Spleen (tissue), 7 donors: ENCODE data around the gene RNF126.

Experiments
- CTCF ChIP-seq, 11 experiments: fragments of 200-600 bp in 7 of 11; fragments of 450-650 bp in 4 of 11; sonication (generic) in 4 of 11; IDR thresholded peaks in 8 of 11; conservative IDR thresholded peaks in 3 of 11; 1 replicate in 7 of 11; 2 replicates in 4 of 11; pipeline versions ENCODE4 v1.4.0 to v1.8.0; 2016 to 2021; ENCODE audit warnings: antibody characterized with exemption in 11 of 11, inconsistent platforms in 4 of 11, mild to moderate bottlenecking in 1 of 11
- POLR2A ChIP-seq, 3 donors: fragments of 450-650 bp; IDR thresholded peaks; one replicate each; pipeline ENCODE4 v1.5.1; 2017; ENCODE audit warnings: antibody characterized with exemption in 3 of 3, mild to moderate bottlenecking in 1 of 3
- POLR2AphosphoS5 ChIP-seq, 3 donors: sonication (generic); formaldehyde crosslinking; IDR thresholded peaks; one replicate each; pipeline ENCODE4 v1.5.1; 2017; ENCODE audit warnings: antibody characterized with exemption in 3 of 3
- donor health status: DM: no; HTN: no; CAD: no; lungs with moderate emphysema.
- donor health status: DM: no; HTN: no; CAD: no.
- donor health status: DM: no; HTN: no; CAD: no.

GRCh38 chr19:651991-652390 lies 11.0 kb downstream of the RNF126 start:
- TF ChIP-seq CTCF (IDR thresholded peaks at IDR 0.05 in 8 of 11, conservative IDR thresholded peaks at IDR 0.05 in 3 of 11) (no peak), POLR2AphosphoS5 (IDR thresholded peaks at IDR 0.05) (no peak), POLR2A (IDR thresholded peaks at IDR 0.05) (no peak)
